Pons (tissue), 1 donor: ENCODE results near the gene FBXL13.
"Not testable (repeated sequence)": the region's sequence is repeated elsewhere in the genome, so short reads cannot be mapped to it uniquely, and the experiment has no call there.

Source experiments
- DNase-seq: peaks from one replicate; pipeline ENCODE4 v3.0.0-alpha.2; 2016; ENCODE audit warnings: low spot score

FBXL13 gene

DNA sequence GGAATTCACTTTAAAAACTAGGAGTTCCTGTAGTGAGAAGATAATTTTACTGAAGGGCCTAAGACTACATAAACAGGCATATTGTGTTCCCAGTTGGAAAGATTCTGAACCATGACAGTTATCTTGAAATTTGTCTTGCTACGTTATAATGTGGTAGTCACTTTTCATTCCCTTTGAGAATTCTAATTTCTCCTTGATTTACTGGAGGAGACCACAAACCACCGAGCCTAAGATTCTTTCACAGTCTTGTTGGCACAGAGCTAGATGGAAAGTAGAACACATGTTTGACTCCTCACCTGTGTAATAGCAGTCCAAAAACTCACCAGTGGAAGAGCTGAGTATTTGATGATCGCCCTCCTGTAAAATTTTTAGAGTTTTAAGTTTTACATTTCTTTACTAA lies 5.2 kb upstream of the FBXL13 start:
- no peak for DNase-seq

DNA sequence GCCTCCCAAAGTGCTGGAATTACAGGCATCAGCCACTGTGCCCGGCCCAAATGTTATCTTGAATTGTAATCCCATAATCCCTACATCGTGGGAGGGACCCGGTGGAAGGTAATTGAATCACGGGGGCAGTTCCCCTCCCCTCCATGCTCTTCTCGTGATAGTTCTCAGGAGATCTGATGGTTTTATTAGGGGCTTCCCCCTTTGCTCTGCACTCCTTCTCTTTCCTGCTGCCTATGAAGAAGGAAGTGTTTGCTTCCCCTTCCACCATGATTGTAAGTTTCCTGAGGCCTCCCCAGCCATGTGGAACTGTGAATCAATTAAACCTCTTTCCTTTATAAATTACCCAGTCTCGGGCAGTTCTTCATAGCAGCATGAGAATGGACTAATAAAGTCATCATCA lies 3.6 kb upstream of the FBXL13 start:
- not testable (repeated sequence) for DNase-seq

DNA sequence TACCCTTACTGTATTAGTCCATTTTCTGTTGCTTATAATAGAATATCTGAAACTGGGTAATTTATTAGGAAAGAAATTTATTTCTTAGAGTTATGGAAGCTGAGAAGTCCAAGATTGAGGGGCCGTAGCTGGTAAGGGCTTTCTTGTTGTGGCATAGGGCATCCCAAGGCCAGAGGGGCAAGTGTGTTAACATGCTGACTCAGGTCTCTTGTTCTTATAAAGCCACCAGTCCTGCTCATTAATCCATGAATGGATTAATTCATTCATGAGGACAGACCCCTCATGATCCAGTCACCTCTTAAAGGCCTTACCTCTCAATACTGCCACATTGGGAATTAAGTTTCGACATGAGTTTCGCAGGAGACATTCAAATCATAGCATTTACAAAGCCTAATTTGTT lies 2.7 kb upstream of the FBXL13 start:
- DNase-seq = no peak

DNA sequence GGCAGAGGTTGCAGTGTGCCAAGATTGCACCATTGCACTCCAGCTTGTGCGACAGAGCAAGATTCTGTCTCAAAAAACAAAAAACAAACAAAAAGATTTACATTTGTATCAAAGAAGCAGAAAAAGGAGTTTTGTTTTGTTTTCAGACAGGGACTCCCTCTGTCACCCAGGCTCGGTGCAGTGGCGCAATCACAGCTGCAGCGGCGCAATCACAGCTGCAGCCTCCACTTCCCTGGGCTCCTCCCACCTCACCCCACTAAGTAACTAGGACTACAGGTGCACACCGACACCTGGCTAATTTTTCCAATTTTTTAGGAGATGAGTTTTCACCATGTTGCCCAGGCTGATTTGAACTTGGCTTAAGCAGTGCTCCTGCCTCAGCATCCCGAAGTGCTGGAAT lies 2.2 kb upstream of the FBXL13 start:
- peak; percentile 35 for DNase-seq

DNA sequence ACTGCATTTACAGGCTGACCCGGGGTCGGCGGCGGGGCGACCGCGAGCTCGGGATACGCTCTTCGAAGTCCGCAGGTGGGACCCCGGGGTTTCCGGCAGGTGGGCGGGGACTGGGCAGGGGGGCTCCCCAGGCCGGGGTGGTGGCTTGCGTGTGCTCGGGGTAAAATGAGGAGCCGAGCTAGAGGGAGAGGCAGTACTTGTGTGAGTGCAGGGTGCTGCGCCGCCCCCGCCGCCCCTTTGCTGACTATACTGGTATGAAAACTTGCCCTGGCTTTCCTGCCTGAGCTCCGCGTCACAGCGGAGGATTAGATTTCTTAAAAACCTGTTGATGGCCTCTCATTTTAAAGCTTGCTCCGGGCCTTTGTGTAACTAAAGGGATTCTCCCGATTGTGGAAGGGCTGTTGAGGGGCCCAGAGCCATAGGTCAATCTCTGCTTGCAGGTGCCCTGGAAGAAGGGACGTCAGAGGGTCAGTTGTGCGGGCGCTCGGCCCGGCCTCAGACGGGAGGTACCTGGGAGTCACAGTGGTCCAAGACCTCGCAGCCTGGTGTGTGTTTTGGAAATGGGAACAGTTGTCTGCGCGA lies 832 bp upstream of the FBXL13 start:
- peak; percentile 19 for DNase-seq

DNA sequence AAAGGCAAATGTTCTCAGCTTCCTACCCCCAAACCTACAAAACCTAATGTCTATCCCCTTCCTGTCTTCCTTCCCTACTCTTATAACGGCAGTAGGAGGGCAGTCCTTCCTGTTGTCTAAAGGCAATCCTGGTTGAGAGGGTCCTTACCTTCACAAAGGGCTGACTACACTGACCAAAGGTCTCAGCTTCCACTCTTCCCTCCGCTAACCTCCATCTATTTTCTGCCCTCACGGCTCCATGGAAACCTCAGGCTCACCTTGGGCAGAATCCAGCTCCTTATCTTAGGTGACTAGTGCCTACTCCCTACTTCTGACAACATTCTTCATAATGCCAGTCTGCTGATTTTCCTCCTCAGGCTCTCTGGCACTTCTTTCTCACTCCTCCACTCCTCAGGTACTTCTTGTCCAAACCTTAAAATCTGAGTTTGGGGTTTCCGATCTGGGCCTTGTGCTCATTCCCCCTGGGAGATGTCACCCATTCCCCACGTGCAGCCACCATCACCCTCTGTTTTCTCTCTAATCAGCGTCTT lies 542 bp downstream of the FBXL13 start:
- no peak for DNase-seq

DNA sequence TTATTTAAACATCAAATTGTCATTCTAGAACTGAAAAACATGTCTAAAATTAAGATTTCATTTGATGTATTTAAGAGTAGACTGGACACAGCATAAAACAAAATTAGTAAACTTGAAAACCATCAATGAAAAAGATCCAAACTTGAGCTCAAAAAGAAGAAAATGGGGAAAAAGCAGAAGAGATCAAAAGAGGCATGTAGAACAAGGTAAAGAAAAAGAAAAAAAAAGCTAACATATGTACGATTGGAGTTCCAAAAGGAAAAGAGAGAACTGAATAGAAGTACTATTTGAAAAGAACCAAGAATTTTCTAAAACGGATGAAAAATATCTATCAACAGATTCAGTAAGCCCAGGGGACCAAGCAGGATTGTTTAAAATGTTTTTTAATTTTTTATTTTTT lies 3.6 kb downstream of the FBXL13 start:
- DNase-seq = no peak

DNA sequence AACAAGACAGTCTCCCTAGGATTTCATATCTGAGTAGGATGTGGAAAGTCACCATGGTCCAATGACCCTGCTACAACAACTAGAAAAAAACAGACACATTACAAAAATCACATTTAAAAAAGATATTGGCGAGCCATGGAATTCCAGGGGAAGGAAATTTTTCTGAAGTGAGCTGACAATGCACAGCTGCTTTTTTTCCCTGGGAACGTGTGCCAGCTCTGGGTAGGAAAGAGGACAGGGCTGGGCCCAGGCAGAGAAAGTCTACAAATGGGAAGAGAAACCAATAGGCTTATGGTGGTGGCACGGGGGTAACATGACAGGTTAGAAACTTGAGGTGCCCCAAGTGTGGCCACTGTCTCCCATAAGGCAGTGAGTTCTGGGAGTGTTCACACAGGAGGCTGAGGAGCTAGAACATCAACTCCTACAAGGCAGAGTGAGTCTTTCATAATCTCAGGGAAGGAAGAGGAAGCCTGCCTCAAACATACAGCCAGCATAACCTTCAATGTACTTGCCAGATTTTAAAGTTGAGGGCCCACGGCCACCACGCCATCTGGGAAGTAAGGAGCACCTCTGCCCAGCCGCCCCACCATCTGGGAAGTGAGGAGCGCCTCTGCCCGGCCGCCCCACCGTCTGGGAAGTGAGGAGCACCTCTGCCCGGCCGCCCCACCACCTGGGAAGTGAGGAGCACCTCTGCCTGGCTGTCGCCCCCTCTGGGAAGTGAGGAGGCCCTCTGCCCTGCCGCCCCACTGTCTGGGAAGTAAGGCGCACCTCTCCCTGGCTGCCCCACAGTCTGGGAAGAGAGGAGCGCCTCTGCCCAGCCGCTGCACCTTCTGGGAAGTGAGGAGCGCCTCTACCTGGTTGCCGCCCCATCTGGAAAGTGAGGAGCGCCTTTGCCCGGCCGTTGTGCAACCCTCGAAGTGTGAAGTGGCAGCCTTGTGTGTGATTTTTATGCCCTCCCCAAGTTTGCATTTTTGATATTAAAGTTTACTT lies 5.9 kb downstream of the FBXL13 start:
- no peak for DNase-seq

DNA sequence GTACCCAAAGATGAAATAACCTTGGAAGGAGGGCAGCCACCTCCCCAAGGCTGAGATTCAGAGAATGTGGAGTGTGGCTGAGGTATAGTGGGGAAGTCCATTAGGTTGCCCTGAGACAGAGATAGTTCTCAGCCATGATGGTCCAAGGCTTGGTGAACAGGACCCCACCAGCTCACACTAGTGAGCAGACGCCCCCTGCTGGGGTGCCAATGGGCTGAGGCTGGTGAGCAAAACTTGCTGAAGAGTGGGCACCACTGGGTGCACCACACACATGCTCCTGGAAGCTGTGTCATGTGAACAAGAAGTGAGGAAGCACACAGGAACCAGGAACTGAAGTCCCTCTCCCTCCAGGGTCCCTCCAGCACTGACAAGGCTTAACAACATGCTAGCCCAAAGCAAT lies 8.9 kb downstream of the FBXL13 start:
- DNase-seq = no peak

DNA sequence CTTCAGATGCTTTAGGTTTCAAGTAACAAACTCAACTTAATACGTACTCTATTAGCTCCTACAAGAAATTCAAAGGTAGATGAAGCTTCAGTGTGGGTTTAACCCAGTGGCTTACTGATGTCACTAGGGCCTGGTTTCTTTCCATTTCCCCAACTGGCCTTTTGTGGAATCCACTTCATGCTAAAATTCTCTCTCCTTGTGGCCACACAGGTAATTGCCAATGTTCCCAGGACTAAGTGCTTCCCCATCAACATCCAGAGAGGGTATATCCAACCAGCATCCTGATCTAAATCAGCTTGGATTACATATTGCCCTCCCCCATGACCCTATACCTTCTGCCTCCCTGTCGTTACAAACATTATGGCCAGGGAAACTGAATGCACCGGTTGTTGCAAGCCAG lies 10.7 kb downstream of the FBXL13 start:
- DNase-seq = no peak

DNA sequence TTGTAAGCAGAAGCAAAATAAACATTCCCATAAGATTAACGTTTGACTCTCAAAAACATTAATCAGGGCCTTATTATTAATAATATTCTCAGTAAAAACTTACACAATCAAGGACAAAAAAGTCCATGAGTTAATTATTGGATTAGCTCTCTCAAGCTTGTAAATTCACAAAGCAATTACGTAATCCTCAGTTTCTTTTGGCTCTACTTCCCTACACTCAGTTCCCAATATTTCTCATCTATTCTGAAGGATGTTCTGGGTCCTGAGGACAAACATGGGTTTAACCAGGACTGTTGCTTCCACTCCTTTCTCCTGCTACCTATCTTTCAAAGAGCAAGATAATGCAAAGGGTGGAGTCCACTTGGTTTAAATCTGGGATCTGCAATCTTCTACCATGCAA lies 15.1 kb downstream of the FBXL13 start:
- no peak for DNase-seq

DNA sequence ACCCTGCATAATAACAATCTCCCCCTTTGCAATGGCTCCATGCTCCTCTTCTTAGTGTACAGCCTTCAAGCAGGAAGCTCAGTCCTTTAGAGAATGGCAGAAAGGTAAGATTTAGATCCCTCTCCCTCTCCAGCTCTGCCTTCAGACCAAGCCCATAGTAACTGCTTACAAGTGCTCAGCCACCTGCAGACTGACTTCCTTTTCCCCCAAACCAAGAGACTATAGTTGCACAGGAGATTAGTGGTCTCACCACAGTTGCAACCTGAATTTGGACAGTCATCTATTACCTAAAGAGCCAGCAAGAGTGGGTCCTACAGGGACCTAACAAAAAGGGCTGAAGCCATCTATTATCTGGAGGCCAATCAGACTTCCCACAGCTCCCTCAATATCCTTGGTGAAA lies 16.5 kb downstream of the FBXL13 start:
- DNase-seq = no peak

DNA sequence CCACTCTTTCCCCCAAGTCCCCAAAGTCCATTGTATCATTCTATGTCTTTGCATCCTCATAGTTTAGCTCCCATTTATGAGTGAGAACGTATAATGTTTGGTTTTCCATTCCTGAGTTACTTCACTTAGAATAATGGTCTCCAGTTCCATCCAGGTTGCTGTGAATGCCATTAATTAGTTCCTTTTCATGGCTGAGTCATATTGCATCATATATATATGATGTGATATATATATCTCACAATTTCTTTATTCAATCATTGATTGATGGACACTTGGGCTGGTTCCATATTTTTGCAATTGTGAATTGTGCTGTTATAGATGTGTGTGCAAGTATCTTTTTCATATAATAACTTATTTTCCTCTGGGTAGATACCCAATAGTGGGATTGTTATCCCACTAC lies 18.6 kb downstream of the FBXL13 start:
- not testable (repeated sequence) for DNase-seq

DNA sequence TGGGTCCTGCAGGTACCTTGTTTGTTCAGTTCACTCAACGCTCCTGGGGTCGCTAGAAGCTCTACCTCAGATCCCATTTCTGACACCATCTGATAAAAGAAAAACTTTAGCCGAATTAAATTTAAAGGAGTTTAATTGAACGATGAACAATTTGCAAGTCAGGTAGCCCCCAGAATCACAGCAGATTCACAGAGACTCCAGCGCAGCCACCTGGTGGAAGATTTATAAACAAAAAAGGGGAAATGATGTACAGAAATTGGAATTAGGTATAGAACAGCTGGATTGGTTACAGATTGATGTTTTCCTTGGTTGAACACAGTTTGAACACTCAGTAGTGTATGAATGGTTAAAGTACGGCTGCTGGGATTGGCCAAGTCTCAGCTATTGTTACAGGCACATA lies 23.1 kb downstream of the FBXL13 start:
- no peak for DNase-seq

DNA sequence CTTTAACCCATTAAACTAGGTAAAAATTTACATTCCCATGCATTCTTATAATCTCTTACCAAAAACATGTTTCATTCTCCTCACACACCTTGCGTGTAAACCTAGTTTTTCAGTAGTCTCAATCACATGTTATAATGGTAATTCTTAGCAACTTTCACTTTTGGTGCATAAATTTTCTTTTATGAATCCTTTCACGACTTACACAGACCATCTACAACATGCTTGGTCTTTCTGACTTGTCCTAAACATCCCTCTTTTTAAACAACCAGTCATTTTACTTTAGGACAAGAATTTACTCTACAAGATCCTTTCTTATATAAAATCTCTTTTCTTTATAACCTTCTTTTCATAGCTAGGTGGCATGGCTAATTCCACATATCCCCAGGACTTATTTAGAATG lies 25.8 kb downstream of the FBXL13 start:
- DNase-seq = no peak

DNA sequence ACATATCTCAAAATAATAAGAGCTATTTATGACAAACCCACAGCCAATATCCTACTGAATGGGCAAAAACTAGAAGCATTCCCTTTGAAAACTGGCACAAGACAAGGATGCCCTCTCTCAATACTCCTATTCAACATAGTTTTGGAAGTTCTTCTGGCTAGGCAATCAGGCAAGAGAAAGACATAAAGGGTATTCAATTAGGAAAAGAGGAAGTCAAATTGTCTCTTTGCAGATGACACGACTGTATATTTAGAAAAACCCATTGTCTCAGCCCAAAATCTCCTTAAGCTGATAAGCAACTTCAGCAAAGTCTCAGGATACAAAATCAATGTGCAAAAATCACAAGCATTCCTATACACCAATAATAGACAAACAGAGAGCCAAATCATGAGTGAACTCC lies 32.8 kb downstream of the FBXL13 start:
- not testable (repeated sequence) for DNase-seq

DNA sequence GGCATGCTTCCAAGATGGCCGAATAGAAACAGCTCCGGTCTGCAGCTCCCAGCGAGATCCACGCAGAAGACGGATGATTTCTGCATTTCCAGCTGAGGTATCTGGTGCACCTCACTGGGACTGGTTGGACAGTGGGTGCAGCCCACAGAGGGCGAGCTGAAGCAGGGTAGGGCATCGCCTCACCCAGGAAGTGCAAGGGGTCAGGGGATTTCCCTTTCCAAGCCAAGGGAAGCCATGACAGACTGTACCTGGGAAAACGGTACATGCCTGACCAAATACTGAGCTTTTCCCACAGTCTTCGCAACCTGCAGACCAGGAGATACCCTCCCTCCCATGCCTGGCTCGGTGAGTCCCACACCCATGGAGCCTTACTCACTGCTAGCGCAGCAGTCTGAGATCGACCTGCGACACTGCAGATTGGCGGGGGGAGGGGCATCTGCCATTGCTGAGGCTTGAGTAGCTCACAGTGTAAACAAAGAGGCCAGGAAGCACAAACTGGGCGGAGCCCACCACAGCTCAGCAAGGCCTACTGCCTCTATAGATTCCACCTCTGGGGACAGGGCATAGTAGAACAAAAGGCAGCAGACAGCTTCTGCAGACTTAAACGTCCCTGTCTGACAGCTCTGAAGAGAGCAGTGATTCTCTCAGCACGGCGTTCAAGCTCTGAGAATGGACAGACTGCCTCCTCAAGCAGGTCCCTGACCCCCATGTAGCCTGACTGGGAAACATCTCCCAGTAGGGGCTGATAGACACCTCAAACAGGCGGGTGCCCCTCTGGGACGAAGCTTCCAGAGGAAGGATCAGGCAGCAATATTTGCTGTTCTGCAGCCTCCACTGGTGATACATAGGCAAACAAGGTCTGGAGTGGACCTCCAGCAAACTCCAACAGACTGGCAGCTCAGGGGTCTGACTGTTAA lies 36.5 kb downstream of the FBXL13 start:
- not testable (repeated sequence) for DNase-seq

DNA sequence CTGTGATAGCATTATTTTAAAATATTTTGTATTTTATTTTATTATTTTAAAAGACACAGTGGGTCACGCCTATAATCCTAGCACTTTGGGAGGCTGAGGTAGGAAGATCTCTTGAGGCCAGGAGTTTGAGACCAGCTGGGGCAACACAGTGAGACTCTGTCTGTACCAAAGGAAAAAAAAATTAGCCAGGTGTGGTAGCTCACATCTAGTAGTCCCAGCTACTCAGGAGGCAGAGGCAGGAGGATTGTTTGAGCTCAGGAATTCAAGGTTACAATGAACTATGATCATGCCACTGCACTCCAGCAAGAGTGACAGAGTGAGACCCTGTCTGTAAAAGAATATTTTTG lies 37.1 kb downstream of the FBXL13 start:
- DNase-seq = no peak

DNA sequence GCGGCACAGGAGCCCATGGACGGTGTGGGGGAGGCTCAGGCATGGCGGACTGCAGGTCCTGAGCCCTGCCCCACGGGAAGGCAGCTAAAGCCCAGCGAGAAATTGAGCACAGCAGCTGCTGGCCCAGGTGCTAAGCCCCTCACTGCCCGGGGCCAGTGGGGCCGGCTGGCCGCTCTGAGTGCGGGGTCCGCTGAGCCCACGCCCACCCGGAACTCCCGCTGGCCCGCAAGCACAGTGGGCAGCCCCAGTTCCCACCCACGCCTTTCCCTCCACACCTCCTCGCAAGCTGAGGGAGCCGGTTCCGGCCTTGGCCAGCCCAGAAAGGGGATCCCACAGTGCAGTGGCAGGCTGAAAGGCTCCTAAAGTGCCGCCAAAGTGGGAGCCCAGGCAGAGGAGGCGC lies 40.3 kb downstream of the FBXL13 start:
- not testable (repeated sequence) for DNase-seq

DNA sequence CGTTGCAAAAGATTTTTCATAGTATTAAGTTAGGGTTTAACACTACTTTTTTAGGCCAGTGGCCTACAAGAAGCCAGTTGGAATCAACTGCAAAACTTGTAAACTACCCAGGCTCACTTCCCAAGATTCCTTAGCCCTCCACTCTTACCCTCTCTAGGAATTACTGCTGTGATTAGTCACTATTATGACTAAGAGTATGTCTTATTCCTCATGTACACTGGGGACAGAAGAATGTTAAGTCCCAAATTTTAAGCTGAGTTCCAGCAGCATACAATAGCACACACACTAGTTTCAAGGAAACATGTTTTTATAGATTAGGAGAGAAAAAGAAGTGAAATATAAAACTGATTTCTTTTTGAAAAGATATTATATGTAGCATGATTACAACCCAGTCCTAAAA lies 42.8 kb downstream of the FBXL13 start:
- no peak for DNase-seq

DNA sequence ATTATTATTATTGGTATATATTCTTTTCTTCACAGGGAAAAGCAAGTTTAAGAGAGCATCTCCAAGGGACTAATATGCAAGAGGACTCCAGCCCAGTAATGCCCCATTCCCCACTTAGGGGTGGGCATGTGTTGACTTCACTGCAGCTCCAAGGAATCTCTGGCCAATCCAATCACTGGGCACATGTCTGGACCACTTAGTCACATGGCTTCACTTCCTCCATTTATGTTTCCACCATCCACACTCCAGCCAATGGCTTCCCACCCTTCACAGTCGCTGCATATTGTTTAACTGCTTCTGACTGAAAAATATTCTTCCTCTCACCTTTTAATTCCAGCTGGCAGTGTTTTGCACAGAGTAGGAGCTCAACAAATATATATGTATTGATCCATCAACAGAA lies 43.6 kb downstream of the FBXL13 start:
- DNase-seq = no peak

DNA sequence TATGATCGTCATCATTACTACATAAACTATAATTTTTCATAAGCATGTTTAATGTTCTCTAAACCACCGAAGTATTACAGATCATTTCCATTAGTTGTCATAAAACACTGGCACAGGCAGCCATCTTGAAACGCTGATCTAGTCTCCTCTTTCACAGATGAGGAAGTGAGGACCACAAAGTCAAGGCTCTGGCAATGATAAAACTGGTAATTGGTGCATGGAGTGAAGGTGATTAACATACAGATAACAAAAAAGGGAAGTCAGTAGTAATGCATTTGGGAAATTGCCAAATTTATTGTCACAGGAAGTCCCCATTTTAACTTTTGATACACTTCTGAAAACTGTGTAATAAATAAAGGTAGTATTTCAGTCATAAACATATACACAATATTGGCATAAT lies 49.3 kb downstream of the FBXL13 start:
- no peak for DNase-seq
